CD4-positive, alpha-beta T cell (primary cell): ENCODE measurements around the gene CYBA. TPM values are rescaled to one million over a fixed set of nuclear protein-coding genes. Genes with fewer than 3 reads are reported as not detected.

ENCODE experiments used
- ATAC-seq: fragments of 200-7000 bp; cut with Tn5 transposase; one replicate; pipeline ENCODE4 v1.10.0; 2022; ENCODE audit warnings: mild to moderate bottlenecking; ENCODE audit not compliant: poor library complexity
- CTCF ChIA-PET: fragments of 350-600 bp; sonication (Branson Sonifier 250); formaldehyde crosslinking; loops from one replicate; lab custom pipeline; 2021; ENCODE audit warnings: antibody characterized with exemption, inconsistent platforms; lab: Charles Lee
- POLR2A ChIA-PET: fragments of 350-600 bp; sonication (Branson Sonifier 250); formaldehyde crosslinking; loops from one replicate; lab custom pipeline; 2021; ENCODE audit warnings: antibody characterized with exemption, inconsistent platforms; lab: Charles Lee
- DNase-seq, 14 experiments: peaks; one replicate each; pipeline ENCODE4 v3.0.0-alpha.2; 2013 to 2020; ENCODE audit warnings: mixed read lengths in 2 of 14
- H3K27ac ChIP-seq, 2 donors: one replicate each; pipeline versions ENCODE4 v1.5.1 to v1.7.0; 2013; ENCODE audit warnings: low read length in 2 of 2, low read depth in 1 of 2, mild to moderate bottlenecking in 1 of 2
- H3K27me3 ChIP-seq, 2 experiments: 1 replicate in 1 of 2; 2 replicates in 1 of 2; pipeline versions ENCODE4 v1.6.1 to v1.7.0; 2013; ENCODE audit warnings: low read length in 2 of 2, control low read depth in 1 of 2, mild to moderate bottlenecking in 1 of 2, moderate library complexity in 1 of 2; ENCODE audit not compliant: insufficient read depth in 2 of 2, control insufficient read depth in 1 of 2
- H3K36me3 ChIP-seq: one replicate; pipeline ENCODE4 v1.6.1; 2013; ENCODE audit warnings: low read length, control low read depth; ENCODE audit not compliant: insufficient read depth
- H3K4me1 ChIP-seq: one replicate; pipeline ENCODE4 v1.6.1; 2013; ENCODE audit warnings: low read length, control low read depth; ENCODE audit not compliant: insufficient read depth
- H3K4me3 ChIP-seq: one replicate; pipeline ENCODE4 v1.5.1; 2013; ENCODE audit warnings: mild to moderate bottlenecking, low read length, moderate library complexity
- H3K9me3 ChIP-seq, 2 experiments: 1 replicate in 1 of 2; 2 replicates in 1 of 2; pipeline versions ENCODE4 v1.6.1 to v1.7.0; 2013; ENCODE audit warnings: low read length in 2 of 2, mild to moderate bottlenecking in 2 of 2, control low read depth in 1 of 2, moderate library complexity in 1 of 2; ENCODE audit not compliant: control insufficient read depth in 1 of 2, insufficient read depth in 1 of 2
- H3K27ac Mint-ChIP-seq: one replicate; pipeline ENCODE4 v1.8.0; 2020; ENCODE audit warnings: mixed read lengths
- H3K27me3 Mint-ChIP-seq: one replicate; pipeline ENCODE4 v1.8.0; 2021; ENCODE audit warnings: mixed read lengths
- H3K36me3 Mint-ChIP-seq: one replicate; pipeline ENCODE4 v1.8.0; 2021; ENCODE audit warnings: low read depth, mixed read lengths
- H3K4me1 Mint-ChIP-seq: one replicate; pipeline ENCODE4 v1.8.0; 2021; ENCODE audit warnings: low read depth, mixed read lengths
- H3K4me3 Mint-ChIP-seq: one replicate; pipeline ENCODE4 v1.8.0; 2020; ENCODE audit warnings: mild to moderate bottlenecking, mixed read lengths
- H3K9me3 Mint-ChIP-seq: one replicate; pipeline ENCODE4 v1.8.0; 2020; ENCODE audit warnings: mixed read lengths
- intact Hi-C, 2 experiments: fragments of 100-400 bp; cut with DNase I in 1 of 2; cut with micrococcal nuclease in 1 of 2; formaldehyde crosslinking; loops; one replicate each; pipeline versions ENCODE4 v1.15.1 to v1.9.0; 2023 to 2025; cut with DNase I, micrococcal nuclease
- total RNA-seq, 174 experiments: library from RNA in 2 of 174; stranded (reverse) in 2 of 174; gene quantifications; one replicate each; pipeline ENCODE4 v1.2.3 and lab custom pipeline; 2021 to 2026
- TF ChIP-seq, protein P1 (sequence below): fragments of 200-600 bp; IDR thresholded peaks from one replicate; pipeline ENCODE4 v1.8.0; 2022; ENCODE audit warnings: antibody characterized with exemption, mild to moderate bottlenecking

The CYBA gene
- total RNA-seq, 2 experiments from 2014 or later: 292 to 294 TPM

DNA sequence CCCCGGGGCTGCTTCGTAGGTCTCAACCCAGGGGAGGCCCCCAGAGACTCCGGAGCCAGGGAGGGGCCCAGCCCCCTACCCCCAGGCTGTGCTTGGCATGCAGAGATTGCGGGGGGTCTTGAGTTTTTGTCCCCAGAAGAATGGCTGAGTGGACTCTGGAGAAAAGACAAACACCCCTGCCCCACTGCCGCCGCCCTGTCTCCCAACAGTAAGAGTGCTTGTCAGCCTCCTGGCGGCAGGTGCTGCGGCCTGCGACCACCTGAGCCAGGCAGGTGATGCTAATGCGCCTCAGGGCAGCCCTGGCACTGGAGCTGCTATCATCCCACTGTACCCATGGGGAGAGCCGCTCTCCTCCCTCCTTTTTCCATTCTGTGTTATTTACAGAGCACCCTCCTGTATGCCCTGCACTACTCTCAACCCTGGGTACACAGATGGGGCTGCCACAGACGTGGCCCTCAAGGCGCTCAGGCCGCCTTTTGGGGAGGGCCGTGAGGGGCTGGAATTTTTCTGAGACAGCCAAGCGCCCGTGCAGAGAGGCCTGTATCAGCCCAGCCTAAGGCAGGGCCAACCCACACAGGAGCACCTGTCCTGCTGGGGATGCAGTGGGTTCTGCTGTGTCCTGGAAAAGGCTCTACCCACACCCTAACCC is 15.1 kb downstream of the CYBA start:
- TF ChIP-seq, protein P1, sequence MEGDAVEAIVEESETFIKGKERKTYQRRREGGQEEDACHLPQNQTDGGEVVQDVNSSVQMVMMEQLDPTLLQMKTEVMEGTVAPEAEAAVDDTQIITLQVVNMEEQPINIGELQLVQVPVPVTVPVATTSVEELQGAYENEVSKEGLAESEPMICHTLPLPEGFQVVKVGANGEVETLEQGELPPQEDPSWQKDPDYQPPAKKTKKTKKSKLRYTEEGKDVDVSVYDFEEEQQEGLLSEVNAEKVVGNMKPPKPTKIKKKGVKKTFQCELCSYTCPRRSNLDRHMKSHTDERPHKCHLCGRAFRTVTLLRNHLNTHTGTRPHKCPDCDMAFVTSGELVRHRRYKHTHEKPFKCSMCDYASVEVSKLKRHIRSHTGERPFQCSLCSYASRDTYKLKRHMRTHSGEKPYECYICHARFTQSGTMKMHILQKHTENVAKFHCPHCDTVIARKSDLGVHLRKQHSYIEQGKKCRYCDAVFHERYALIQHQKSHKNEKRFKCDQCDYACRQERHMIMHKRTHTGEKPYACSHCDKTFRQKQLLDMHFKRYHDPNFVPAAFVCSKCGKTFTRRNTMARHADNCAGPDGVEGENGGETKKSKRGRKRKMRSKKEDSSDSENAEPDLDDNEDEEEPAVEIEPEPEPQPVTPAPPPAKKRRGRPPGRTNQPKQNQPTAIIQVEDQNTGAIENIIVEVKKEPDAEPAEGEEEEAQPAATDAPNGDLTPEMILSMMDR: no peak
- H3K27ac ChIP-seq: no peak overlapping the region
- peaks cover 36% of the 10 kb centered on the region for H3K4me1 Mint-ChIP-seq

DNA sequence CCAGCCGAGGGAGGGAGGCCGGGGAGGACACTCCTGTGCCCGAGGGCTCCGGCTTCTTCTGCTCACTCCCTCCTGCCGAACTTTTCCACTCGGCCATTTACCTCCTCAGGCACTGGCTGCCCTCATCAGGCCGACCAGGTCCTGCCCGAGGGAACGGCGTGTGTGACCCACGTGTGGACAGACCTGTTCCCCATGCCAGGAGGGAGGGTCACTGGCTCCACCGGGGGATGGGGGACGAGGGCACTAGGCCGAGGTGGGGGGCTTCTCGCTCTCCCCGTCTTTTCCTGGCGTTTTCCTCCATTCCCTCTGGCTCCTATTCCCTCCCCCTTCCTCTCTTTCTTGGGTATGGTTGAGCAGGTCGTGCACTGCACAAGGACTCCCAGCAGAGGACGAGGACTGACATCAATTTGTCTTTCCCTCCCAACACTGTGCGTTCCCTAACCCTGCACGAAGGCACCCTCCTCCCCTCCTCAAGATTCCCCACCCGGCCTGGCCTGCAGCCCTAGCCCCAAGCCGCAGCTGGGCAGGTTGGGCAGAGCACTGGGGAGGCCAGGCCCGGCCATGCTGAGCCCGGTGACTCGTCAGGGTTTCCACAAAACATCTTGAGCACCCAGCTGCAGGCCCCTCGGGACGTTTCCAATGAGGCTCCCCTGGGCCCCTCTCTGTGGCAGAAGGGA is 15.7 kb downstream of the CYBA start:
- H3K27ac ChIP-seq: no peak overlapping the region
- H3K27me3 ChIP-seq: peaks cover 13 to 19% of the 10 kb centered on the region in 2 experiments
- ChIA-PET CTCF (no interaction called here), POLR2A (interaction anchor here (1.9 kb wide), 1 partner anchor 66 kb away, joined by 7 read pairs; no protein-coding TSS in a partner anchor)
- peaks cover 71% of the 10 kb centered on the region for H3K4me1 ChIP-seq
- TF ChIP-seq, protein P1: no peak
- H3K36me3 Mint-ChIP-seq: peaks cover 20% of the 10 kb centered on the region
- DNase-seq (no peak), ATAC-seq (no peak)
- H3K4me3 ChIP-seq: peak overlapping the region; percentile 63
- H3K4me3 Mint-ChIP-seq: peak overlapping the region; percentile 75
- H3K9me3 ChIP-seq: peaks cover 0 to 22% of the 10 kb centered on the region in 2 experiments
- H3K4me1 Mint-ChIP-seq: peaks cover 31% of the 10 kb centered on the region
- intact Hi-C loops: loop anchor here (2.0 to 10.0 kb wide), 4 partner anchors 14 to 67 kb away; no protein-coding TSS in a partner anchor
- peak overlapping the region; percentile 36 for H3K27ac Mint-ChIP-seq
- peaks cover 21% of the 10 kb centered on the region for H3K27me3 Mint-ChIP-seq
- H3K36me3 ChIP-seq: peaks cover 17% of the 10 kb centered on the region
- H3K9me3 Mint-ChIP-seq: no peaks in the 10 kb centered on the region

More for the DNA sequence above, 15.1 kb downstream of the CYBA start:
- ChIA-PET POLR2A (interaction anchor here (1.2 to 1.9 kb wide), 2 partner anchors 16 to 65 kb away, joined by 4 to 7 read pairs; no protein-coding TSS in a partner anchor), CTCF (no interaction called here)
- H3K36me3 Mint-ChIP-seq: peaks cover 19% of the 10 kb centered on the region
- ATAC-seq (no peak), DNase-seq (no peak)
- Histone ChIP-seq H3K9me3 (peaks cover 0 to 26% of the 10 kb centered on the region in 2 experiments), H3K36me3 (peaks cover 10% of the 10 kb centered on the region), H3K4me1 (peaks cover 78% of the 10 kb centered on the region), H3K27me3 (peaks cover 13 to 19% of the 10 kb centered on the region in 2 experiments), H3K4me3 (no peak overlapping the region)
- H3K27ac Mint-ChIP-seq: no peak overlapping the region
- intact Hi-C loops: loop anchor here (2.0 to 10.0 kb wide), 4 partner anchors 15 to 51 kb away; partner anchors contain the start of gene CYBA (in 1 of the 2)
- H3K4me3 Mint-ChIP-seq: peak overlapping the region; percentile 83
- no peaks in the 10 kb centered on the region for H3K9me3 Mint-ChIP-seq
- H3K27me3 Mint-ChIP-seq: peaks cover 25% of the 10 kb centered on the region

DNA sequence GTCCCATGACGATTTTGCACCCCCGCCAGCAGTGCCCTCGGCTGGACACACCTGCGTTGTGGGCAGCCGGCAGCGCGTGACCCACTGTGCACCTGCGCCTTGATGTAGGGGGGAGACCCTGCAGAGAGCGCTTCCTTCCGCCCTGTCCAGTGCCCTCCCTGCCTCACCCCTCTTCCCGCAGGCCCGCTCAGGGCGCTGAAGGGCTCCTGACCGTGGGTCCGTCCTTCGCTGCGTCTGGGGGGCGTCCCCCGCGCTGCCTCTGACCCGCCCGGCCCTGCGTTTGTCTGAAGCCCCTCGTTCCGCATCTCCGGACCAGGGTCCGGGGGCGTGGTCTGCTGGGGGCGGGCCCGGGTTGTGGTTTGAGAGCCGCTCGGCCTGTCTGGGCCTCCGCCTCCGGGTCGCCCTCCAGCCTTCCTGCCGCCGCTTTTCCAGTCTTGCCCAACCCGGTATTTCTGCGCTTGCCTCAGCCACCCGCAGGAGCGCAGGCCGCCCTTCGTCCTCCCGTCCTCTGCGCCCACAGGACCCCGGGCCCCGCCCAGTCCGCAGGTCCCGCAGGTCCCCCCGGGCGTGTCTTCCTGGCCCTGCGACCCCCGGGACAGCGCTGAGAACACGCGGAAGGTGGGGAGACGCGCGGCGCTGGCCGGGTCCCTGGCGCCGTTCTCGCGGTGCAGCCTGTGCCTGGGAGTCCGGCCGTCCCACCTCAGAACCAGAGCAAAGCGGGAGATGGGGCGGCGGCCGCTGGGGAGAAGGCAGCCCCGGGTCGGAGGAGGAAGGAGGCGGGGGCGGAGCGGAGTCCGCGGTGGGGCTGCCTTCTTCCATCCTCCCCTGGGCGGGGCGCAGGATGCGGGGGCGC is 16.5 kb downstream of the CYBA start:
- Histone ChIP-seq H3K9me3 (peaks cover 0 to 22% of the 10 kb centered on the region in 2 experiments), H3K36me3 (peaks cover 25% of the 10 kb centered on the region), H3K27ac (peak overlapping the region; percentile 35 to 49), H3K27me3 (peaks cover 7 to 14% of the 10 kb centered on the region in 2 experiments), H3K4me1 (peaks cover 64% of the 10 kb centered on the region), H3K4me3 (peak overlapping the region; percentile 63)
- Mint-ChIP-seq H3K9me3 (no peaks in the 10 kb centered on the region), H3K36me3 (peaks cover 25% of the 10 kb centered on the region), H3K27ac (peak overlapping the region; percentile 58), H3K27me3 (peaks cover 18% of the 10 kb centered on the region), H3K4me3 (peak overlapping the region; percentile 80), H3K4me1 (peaks cover 28% of the 10 kb centered on the region)
- TF ChIP-seq, protein P1: no peak
- peak; percentile 45 for ATAC-seq
- CTCF ChIA-PET: interaction anchor here (1.4 kb wide), 1 partner anchor 14 kb away, joined by 8 read pairs; no protein-coding TSS in a partner anchor
- DNase-seq: peak in 11 of 14 experiments; percentile 33 to 79 (median 55)
- POLR2A ChIA-PET: interaction anchor here (1.0 to 3.4 kb wide), 3 partner anchors 14 to 64 kb away, joined by 3 to 15 read pairs (median 8); partner anchors contain the start of genes MVD and ZC3H18
- intact Hi-C loops: loop anchor here in 1 of 2 experiments (2.0 to 10.0 kb wide), 3 partner anchors 14 to 68 kb away; no protein-coding TSS in a partner anchor
